ENCODE measurements around the gene VPS13C.
"Not testable (repeated sequence)": the region's sequence is repeated elsewhere in the genome, so short reads cannot be mapped to it uniquely, and the experiment has no call there.

Gene VPS13C

GRCh38 chr15:62047282-62047827, 12.9 kb downstream of the VPS13C start:
- DNase-seq: no peak

GRCh38 chr15:62046078-62046743, 14.0 kb downstream of the VPS13C start:
- DNase-seq: no peak

- DNase-seq: no peak
Observed at GRCh38 chr15:62035256-62035924, 24.9 kb downstream of the VPS13C start.

GRCh38 chr15:62027916-62028315, 32.3 kb downstream of the VPS13C start:
- DNase-seq: no peak

GRCh38 chr15:62027263-62027565, 33.0 kb downstream of the VPS13C start:
- no peak for DNase-seq

- no peak for DNase-seq
Observed at GRCh38 chr15:62026487-62027262, 33.6 kb downstream of the VPS13C start.

GRCh38 chr15:62021991-62022600, 38.2 kb downstream of the VPS13C start:
- DNase-seq: no peak

GRCh38 chr15:62020576-62021160, 39.6 kb downstream of the VPS13C start:
- no peak for DNase-seq

- not testable (repeated sequence) for DNase-seq
Observed at GRCh38 chr15:62005354-62005753, 54.9 kb downstream of the VPS13C start.

- no peak for DNase-seq
Observed at GRCh38 chr15:61997786-61998185, 62.5 kb downstream of the VPS13C start.

- no peak for DNase-seq
Observed at GRCh38 chr15:61996056-61996635, 64.1 kb downstream of the VPS13C start.

- DNase-seq: no peak
Observed at GRCh38 chr15:61994216-61994615, 66.0 kb downstream of the VPS13C start.

GRCh38 chr15:61992518-61992917, 67.7 kb downstream of the VPS13C start:
- no peak for DNase-seq

GRCh38 chr15:61989667-61990066, 70.6 kb downstream of the VPS13C start:
- no peak for DNase-seq

GRCh38 chr15:61987824-61988223, 72.4 kb downstream of the VPS13C start:
- no peak for DNase-seq

GRCh38 chr15:61983081-61983480, 77.2 kb downstream of the VPS13C start:
- no peak for DNase-seq

- no peak for DNase-seq
Observed at GRCh38 chr15:61978225-61978624, 82.0 kb downstream of the VPS13C start.

- DNase-seq: peak; percentile 91
Observed at GRCh38 chr15:61974759-61975158, 85.5 kb downstream of the VPS13C start.

GRCh38 chr15:61974118-61974517, 86.1 kb downstream of the VPS13C start:
- no peak for DNase-seq

GRCh38 chr15:61951949-61952348, 108.3 kb downstream of the VPS13C start:
- DNase-seq: no peak

- no peak for DNase-seq
Observed at GRCh38 chr15:61946778-61947177, 113.5 kb downstream of the VPS13C start.

GRCh38 chr15:61943992-61944391, 116.3 kb downstream of the VPS13C start:
- no peak for DNase-seq

- no peak for DNase-seq
Observed at GRCh38 chr15:61938249-61938648, 122.0 kb downstream of the VPS13C start.
